Stomach (tissue), 19 donors: ENCODE results near the gene DIS3L2. TPM values are rescaled to one million over a fixed set of nuclear protein-coding genes. Genes with fewer than 3 reads are reported as not detected.

Experiments used
- DNase-seq, 2 donors: peaks; one replicate each; pipeline versions ENCODE4 v3.0.0 to v3.0.0-alpha.2; 2013 to 2019
- H3K27ac ChIP-seq, 5 donors: fragments of 200-600 bp in 4 of 5; sonication (generic) in 4 of 5; one replicate each; pipeline ENCODE4 v1.5.1; 2013 to 2019; ENCODE audit warnings: mild to moderate bottlenecking in 1 of 5, moderate library complexity in 1 of 5
- H3K27me3 ChIP-seq, 3 donors: fragments of 200-600 bp; sonication (generic); one replicate each; pipeline ENCODE4 v1.5.1; 2017 to 2019; ENCODE audit warnings: mixed run types in 1 of 3
- H3K36me3 ChIP-seq, 4 donors: fragments of 200-600 bp; sonication (generic); 1 replicate in 3 of 4; 2 replicates in 1 of 4; pipeline ENCODE4 v1.5.1; 2016 to 2019
- H3K4me1 ChIP-seq, 4 donors: fragments of 200-600 bp; sonication (generic); one replicate each; pipeline ENCODE4 v1.5.1; 2016 to 2019
- H3K4me3 ChIP-seq, 4 donors: fragments of 200-600 bp; sonication (generic) in 3 of 4; one replicate each; pipeline ENCODE4 v1.5.1; 2016 to 2019; ENCODE audit warnings: mild to moderate bottlenecking in 1 of 4
- H3K9me3 ChIP-seq, 4 donors: fragments of 200-600 bp; sonication (generic); one replicate each; pipeline ENCODE4 v1.5.1; 2016 to 2019
- EP300 ChIP-seq: sonication (generic); formaldehyde crosslinking; IDR thresholded peaks from one replicate; pipeline ENCODE4 v1.6.1; 2017; ENCODE audit warnings: antibody characterized with exemption
- POLR2A ChIP-seq, 4 donors: fragments of 450-650 bp; IDR thresholded peaks; one replicate each; pipeline ENCODE4 v1.6.1; 2016; ENCODE audit warnings: antibody characterized with exemption in 4 of 4, control low read depth in 2 of 4, mild to moderate bottlenecking in 1 of 4, moderate library complexity in 1 of 4
- POLR2AphosphoS5 ChIP-seq, 3 donors: sonication (generic); formaldehyde crosslinking; IDR thresholded peaks; one replicate each; pipeline ENCODE4 v1.6.1; 2016; ENCODE audit warnings: antibody characterized with exemption in 3 of 3
- WGBS, 5 donors: extraction: QIAGEN DNeasy Blood & Tissue Kit in 3 of 5; methylation state at CpG; one replicate each; pipeline versions ENCODE4 v1.1.5 to v1.1.7; 2013 to 2018; 5-methylcytosine and 5-hydroxymethylcytosine counted together
- intact Hi-C: fragments of 100-400 bp; cut with DNase I; formaldehyde crosslinking; loops from one replicate; pipeline ENCODE4 v1.15.1; 2023; ENCODE audit warnings: low total_unique reads
- long read RNA-seq, 10 donors: transcript quantifications; one replicate each; lab custom pipeline, GENCODE V29; 2026
- polyA plus RNA-seq, 3 donors: library from polyadenylated mRNA; stranded (reverse); fragments of 200-250 nt; gene quantifications; one replicate each; pipeline ENCODE4 v1.2.3, GENCODE V29; 2013
- total RNA-seq, 5 donors: library from RNA; depleted of rRNA; stranded (reverse); fragments of >200 nt; gene quantifications; one replicate each; pipeline versions ENCODE4 v1.1.0 to v1.2.3, GENCODE V29; 2014 to 2016
- TF ChIP-seq, protein P1 (sequence below), 7 experiments: fragments of 450-650 bp in 4 of 7; fragments of 200-600 bp in 3 of 7; sonication (generic) in 3 of 7; IDR thresholded peaks; one replicate each; pipeline ENCODE4 v1.5.1; 2016 to 2019; ENCODE audit warnings: antibody characterized with exemption in 7 of 7, control low read depth in 2 of 7, mild to moderate bottlenecking in 1 of 7
- donor health status: healthy with polysubstance abuse.
- donor health status: Bipolar disorder and iron deficiency.
- donor health status: healthy.

DIS3L2 gene
- 100 to 1,000 TPM in 1 of 5 donors, 10 to 100 TPM in 4; 17.7 to 124 (median 51.8) TPM for total RNA-seq
- 10 to 100 TPM; 10.4 to 17.2 (median 13.5) TPM for polyA plus RNA-seq
- long read RNA-seq, donor 1, partial matches to known transcripts = 0 of 1 reads
- long read RNA-seq, donor 1, other reads (novel, unspliced or antisense) = 0 of 1 reads
- long read RNA-seq, donor 2 = 0 reads
- long read RNA-seq, donor 3 = 0 reads
- long read RNA-seq, donor 4, partial matches to known transcripts = 0 of 1 reads
- long read RNA-seq, donor 4, other reads (novel, unspliced or antisense) = 0 of 1 reads
- long read RNA-seq, donor 5, partial matches to known transcripts = 0 of 2 reads
- long read RNA-seq, donor 5, other reads (novel, unspliced or antisense) = 0 of 2 reads
- long read RNA-seq, donor 6 = 0 reads
- long read RNA-seq, donor 7, partial matches to known transcripts = 0 of 3 reads
- long read RNA-seq, donor 7, other reads (novel, unspliced or antisense) = 0 of 3 reads
- long read RNA-seq, donor 8, partial matches to known transcripts = 0 of 2 reads
- long read RNA-seq, donor 8, other reads (novel, unspliced or antisense) = 0 of 2 reads
- long read RNA-seq, donor 9 = 0 reads
- long read RNA-seq, donor 10 = 0 reads

GRCh38 chr2:231961349-231962166 lies at the start of gene DIS3L2:
TSS of gene DIS3L2 (plus strand) at chr2:231961713. CDS start at chr2:232014928, 53,215 bp downstream.
- peak; percentile 77 to 93 (median 85) for TF ChIP-seq POLR2AphosphoS5 (IDR thresholded peaks at IDR 0.05)
- TF ChIP-seq, protein P1, sequence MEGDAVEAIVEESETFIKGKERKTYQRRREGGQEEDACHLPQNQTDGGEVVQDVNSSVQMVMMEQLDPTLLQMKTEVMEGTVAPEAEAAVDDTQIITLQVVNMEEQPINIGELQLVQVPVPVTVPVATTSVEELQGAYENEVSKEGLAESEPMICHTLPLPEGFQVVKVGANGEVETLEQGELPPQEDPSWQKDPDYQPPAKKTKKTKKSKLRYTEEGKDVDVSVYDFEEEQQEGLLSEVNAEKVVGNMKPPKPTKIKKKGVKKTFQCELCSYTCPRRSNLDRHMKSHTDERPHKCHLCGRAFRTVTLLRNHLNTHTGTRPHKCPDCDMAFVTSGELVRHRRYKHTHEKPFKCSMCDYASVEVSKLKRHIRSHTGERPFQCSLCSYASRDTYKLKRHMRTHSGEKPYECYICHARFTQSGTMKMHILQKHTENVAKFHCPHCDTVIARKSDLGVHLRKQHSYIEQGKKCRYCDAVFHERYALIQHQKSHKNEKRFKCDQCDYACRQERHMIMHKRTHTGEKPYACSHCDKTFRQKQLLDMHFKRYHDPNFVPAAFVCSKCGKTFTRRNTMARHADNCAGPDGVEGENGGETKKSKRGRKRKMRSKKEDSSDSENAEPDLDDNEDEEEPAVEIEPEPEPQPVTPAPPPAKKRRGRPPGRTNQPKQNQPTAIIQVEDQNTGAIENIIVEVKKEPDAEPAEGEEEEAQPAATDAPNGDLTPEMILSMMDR (IDR thresholded peaks at IDR 0.05) = no peak
- Histone ChIP-seq H3K4me3 (peak within 1 kb of the TSS; percentile 92 to 99 (median 95)), H3K36me3 (no peaks in the 10 kb centered on the region), H3K4me1 (peaks cover 6 to 42% (median 31%) of the 10 kb centered on the region in 4 donors), H3K9me3 (no peaks in the 10 kb centered on the region), H3K27ac (peak within 1 kb of the TSS; percentile 82 to 89 (median 84)), H3K27me3 (no peaks in the 10 kb centered on the region)
- DNase-seq = peak; percentile 88 to 96
- WGBS, 5 donors = 0% methylated on average over 15 to 83 of the region's 83 CpGs
- intact Hi-C loops = no loop called here

DNA sequence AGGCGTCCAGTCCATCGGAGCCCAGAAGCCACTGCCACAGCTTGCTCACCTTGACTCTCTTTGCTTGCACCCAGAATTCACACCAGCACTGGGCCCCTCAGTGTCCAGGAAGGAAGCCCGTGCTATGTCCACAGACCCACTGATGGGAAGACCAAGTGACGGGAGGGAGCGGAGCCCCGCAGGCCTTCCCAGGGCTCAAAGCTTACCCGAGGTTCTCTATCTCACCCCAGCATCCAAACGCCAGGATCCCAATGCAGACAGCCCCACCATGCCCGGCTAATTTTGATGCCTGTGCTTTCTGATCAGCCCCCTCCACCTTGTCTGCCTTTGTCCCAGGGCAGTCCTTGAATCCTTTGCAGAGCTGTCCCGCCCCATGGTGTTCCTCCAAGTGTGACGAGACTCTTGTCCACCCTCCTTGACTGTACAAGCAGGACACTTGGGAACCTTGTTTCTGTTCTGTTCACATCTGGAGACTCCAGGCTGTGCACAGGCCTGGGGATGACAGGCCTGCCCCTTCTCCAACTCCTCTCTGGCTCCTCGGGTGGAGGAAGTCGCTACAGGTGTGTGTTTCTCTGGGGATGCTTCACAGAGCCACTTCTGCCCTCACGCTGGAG lies 47.3 kb upstream of the DIS3L2 start:
- intact Hi-C loops = no loop called here
- H3K27me3 ChIP-seq = peaks cover 0 to 27% (median 0%) of the 10 kb centered on the region in 3 donors
- peaks cover 0 to 7% (median 0%) of the 10 kb centered on the region in 4 donors for H3K4me1 ChIP-seq
- no peak for DNase-seq
- no peak overlapping the region for H3K4me3 ChIP-seq
- no peaks in the 10 kb centered on the region for H3K36me3 ChIP-seq
- TF ChIP-seq, protein P1 (IDR thresholded peaks at IDR 0.05) = no peak
- TF ChIP-seq POLR2AphosphoS5 (IDR thresholded peaks at IDR 0.05) (no peak), EP300 (no peak), POLR2A (IDR thresholded peaks at IDR 0.05) (no peak)
- WGBS, 5 donors = 86 to 96% (median 87%) methylated on average over 14 of the region's 14 CpGs
- H3K9me3 ChIP-seq = no peaks in the 10 kb centered on the region
- no peak overlapping the region for H3K27ac ChIP-seq

GRCh38 chr2:231917280-231918066 lies 44.0 kb upstream of the DIS3L2 start:
- DNase-seq = no peak
- TF ChIP-seq POLR2A (IDR thresholded peaks at IDR 0.05) (no peak), POLR2AphosphoS5 (IDR thresholded peaks at IDR 0.05) (no peak), EP300 (no peak)
- TF ChIP-seq, protein P1 (IDR thresholded peaks at IDR 0.05) = no peak
- Histone ChIP-seq H3K36me3 (no peaks in the 10 kb centered on the region), H3K27ac (no peak overlapping the region), H3K9me3 (no peaks in the 10 kb centered on the region), H3K27me3 (peaks cover 0 to 48% (median 3%) of the 10 kb centered on the region in 3 donors), H3K4me1 (peaks cover 0 to 7% (median 0%) of the 10 kb centered on the region in 4 donors), H3K4me3 (no peak overlapping the region)
- intact Hi-C loops = no loop called here
- WGBS, 5 donors = 22 to 39% (median 32%) methylated on average over 10 of the region's 10 CpGs
